Measurements from ENCODE around the gene MMP24. TPM values are rescaled to one million over a fixed set of nuclear protein-coding genes. Genes with fewer than 3 reads are reported as not detected.
"Not testable (repeated sequence)": the region's sequence is repeated elsewhere in the genome, so short reads cannot be mapped to it uniquely, and the experiment has no call there.

The MMP24 gene
- total RNA-seq, 2 experiments from 2014 or later = not detected

DNA sequence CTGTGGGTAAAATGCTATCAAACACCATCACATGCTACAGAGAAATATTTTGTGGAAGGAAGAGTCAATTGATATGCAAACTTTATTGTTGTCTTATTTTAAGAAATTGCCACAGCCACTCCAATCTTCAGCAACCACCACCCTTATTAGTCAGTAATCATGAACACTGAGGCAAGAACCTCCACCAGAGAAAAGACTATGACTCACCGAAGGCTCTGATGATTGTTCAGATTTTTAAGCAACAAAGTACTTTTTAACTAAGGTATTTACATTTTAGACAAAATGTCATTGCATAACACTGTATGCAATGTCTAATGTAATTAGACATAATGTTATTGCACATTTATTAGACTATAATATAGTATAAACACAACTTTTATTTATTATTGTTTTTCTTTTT, 26.2 kb upstream of the MMP24 start:
- H3K4me3 Mint-ChIP-seq = no peak overlapping the region
- no peaks in the 10 kb centered on the region for H3K27me3 Mint-ChIP-seq
- H3K27ac Mint-ChIP-seq = no peak overlapping the region
- DNase-seq = no peak
- peaks cover 22% of the 10 kb centered on the region for H3K36me3 Mint-ChIP-seq
- peaks cover 18% of the 10 kb centered on the region for H3K9me3 Mint-ChIP-seq
- H3K4me1 Mint-ChIP-seq = no peaks in the 10 kb centered on the region

DNA sequence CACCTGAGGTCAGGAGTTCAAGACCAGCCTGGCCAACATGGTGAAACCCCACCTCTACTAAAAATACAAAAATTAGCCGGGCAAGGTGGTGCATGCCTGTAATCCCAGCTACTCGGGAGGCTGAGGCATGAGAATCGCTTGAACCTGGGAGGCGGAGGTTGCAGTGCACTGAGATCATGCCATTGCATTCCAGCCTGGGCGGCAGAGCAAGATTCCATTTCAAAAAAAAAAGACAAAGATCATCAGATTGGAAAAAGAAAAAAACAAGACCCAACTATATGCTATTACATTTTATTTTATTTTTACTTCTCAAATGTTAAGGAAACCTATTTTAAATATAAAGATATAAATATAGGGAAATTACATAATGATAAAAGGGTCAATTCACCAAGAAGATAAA, 25.0 kb upstream of the MMP24 start:
- H3K36me3 Mint-ChIP-seq = peaks cover 20% of the 10 kb centered on the region
- not testable (repeated sequence) for H3K4me3 Mint-ChIP-seq, DNase-seq, H3K27ac Mint-ChIP-seq, H3K4me1 Mint-ChIP-seq, H3K27me3 Mint-ChIP-seq
- peaks cover 16% of the 10 kb centered on the region for H3K9me3 Mint-ChIP-seq

DNA sequence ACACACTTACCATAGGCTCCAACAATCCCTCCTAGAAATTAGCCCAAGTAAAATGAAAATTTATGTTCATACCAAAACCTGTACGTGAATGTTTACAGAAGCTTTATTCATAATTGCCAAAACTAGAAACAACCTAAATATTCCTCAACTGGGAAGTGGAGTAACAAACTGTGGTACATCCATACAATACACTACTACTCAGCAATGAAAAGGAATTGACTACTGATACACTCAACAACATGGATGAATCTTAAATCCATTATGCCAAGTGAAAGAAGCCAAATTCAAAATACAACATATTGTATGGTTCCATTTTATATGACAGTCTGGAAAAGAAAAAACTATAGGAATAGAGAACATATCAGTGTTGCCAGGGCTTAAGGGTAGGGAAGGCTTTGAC, 19.7 kb upstream of the MMP24 start:
- Mint-ChIP-seq H3K4me3 (no peak overlapping the region), H3K9me3 (no peaks in the 10 kb centered on the region), H3K27me3 (no peaks in the 10 kb centered on the region), H3K36me3 (no peaks in the 10 kb centered on the region), H3K27ac (no peak overlapping the region), H3K4me1 (no peaks in the 10 kb centered on the region)
- DNase-seq = no peak

DNA sequence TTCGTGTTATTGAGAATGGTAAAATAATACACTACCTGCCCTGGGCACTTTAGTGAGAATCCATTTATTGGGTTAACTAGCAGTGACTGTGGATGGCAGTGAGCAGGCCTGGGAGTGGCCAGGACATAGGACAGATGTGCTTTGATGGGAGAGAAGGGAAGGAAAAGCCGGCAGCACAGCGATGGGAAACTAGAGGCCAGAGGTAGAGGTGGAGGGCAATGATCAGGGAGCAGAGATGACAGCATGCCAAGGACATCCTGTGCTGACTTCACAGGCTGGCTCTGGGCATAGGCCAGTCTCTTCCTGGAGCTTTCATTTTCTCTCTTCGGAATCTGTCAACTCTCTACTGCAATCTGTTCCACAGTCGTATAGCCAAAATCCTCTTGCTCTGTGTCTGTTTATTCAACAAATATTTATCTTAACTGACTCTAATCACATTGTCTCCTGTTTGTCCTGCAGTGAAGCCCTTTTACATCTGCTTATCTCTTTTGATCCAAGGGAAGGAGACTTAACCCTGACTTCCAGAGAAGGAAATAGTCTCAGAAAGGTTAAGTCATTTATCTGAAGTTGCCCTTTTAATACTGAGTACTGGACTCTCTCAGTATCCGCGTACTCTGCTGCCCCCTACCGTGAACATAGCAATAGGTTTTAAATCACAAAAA, 18.4 kb upstream of the MMP24 start:
- H3K4me1 Mint-ChIP-seq = no peaks in the 10 kb centered on the region
- no peak overlapping the region for H3K27ac Mint-ChIP-seq
- H3K4me3 Mint-ChIP-seq = no peak overlapping the region
- no peaks in the 10 kb centered on the region for H3K27me3 Mint-ChIP-seq
- H3K36me3 Mint-ChIP-seq = no peaks in the 10 kb centered on the region
- DNase-seq = peak; percentile 73
- H3K9me3 Mint-ChIP-seq = no peaks in the 10 kb centered on the region

DNA sequence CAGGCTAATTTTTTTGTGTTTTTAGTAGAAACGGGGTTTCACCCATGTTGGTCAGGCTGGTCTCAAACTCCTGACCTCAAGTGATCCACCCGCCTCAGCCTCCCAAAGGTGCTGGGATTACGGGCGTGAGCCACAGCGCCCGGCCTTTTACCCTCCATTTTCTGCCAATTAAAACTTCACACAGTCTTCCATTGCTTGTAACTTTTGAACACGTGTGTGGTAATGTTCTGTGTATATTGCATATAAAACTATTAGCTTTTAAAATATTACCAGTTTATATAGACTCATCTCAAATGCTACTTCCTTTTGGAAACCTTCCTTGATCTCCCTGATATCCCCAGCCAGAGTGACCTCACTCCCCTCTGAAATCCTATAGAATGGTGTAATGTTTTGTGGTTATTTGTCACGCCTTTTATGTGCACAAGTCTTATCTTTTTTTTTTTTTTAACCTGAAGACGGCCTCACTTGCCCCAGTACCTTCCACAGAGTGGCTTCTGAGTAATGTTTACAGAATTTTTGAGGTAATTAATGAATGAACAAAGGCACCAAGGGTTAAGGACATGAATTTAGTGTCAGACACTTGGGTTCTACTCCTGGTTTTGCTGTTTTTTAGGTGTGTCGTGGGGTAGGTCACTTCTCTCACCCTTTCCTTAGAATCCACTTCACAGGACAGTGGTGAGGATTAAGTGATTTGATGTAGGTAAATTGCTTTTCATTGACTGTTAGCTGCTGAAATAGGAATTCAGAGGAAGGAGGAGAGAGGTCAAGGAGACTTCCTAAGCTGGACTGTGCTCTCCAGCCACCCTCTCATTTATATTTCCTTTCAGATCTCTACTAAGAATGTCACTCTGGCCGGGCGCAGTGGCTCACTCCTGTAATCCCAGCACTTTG, 11.2 kb upstream of the MMP24 start:
- DNase-seq = no peak
- Mint-ChIP-seq H3K4me3 (no peak overlapping the region), H3K27me3 (no peaks in the 10 kb centered on the region), H3K36me3 (no peaks in the 10 kb centered on the region), H3K4me1 (no peaks in the 10 kb centered on the region), H3K9me3 (no peaks in the 10 kb centered on the region), H3K27ac (no peak overlapping the region)

DNA sequence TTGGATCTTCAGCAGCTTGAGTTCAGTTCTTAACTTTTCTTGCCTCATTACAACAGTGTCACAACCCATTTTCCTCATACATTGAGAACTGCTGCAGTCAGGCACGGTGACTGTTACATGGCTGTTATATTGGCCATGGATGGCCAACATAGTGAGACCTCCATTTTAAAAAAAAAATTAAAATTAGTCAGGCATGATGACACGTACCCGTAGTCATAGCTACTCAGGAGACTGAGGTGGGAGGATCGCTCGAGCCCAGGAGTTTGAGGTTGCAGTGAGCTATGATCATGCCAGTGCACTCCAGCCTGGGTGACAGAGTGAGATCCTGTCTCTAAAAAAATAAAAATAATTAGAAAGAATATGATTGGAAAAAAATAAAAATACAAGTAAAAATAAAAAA, 9.9 kb upstream of the MMP24 start:
- no peaks in the 10 kb centered on the region for H3K4me1 Mint-ChIP-seq
- H3K27ac Mint-ChIP-seq = no peak overlapping the region
- H3K4me3 Mint-ChIP-seq = no peak overlapping the region
- no peaks in the 10 kb centered on the region for H3K27me3 Mint-ChIP-seq
- no peak for DNase-seq
- no peaks in the 10 kb centered on the region for H3K36me3 Mint-ChIP-seq
- no peaks in the 10 kb centered on the region for H3K9me3 Mint-ChIP-seq

DNA sequence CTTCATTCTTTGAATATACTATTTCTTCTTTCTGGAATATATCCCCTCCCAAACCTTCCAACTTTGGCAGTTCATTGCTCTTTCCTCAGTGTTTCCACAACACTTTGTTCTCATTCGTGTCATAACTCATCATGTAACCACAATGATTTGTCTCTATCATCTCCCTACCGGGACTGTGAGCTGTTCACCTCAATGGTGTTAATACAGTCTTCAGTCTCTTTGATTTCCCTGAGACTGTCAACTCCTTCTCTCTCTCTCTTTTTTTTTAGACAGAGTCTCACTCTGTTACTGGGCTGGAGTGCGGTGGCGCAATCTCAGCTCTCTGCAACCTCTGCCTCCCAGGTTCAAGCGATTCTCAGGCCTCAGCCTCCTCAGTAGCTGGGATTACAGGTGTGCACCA, 2.5 kb upstream of the MMP24 start:
- Mint-ChIP-seq H3K27ac (no peak overlapping the region), H3K9me3 (no peaks in the 10 kb centered on the region), H3K27me3 (peaks cover 32% of the 10 kb centered on the region), H3K36me3 (peaks cover 5% of the 10 kb centered on the region), H3K4me3 (no peak overlapping the region), H3K4me1 (peaks cover 3% of the 10 kb centered on the region)
- no peak for DNase-seq

DNA sequence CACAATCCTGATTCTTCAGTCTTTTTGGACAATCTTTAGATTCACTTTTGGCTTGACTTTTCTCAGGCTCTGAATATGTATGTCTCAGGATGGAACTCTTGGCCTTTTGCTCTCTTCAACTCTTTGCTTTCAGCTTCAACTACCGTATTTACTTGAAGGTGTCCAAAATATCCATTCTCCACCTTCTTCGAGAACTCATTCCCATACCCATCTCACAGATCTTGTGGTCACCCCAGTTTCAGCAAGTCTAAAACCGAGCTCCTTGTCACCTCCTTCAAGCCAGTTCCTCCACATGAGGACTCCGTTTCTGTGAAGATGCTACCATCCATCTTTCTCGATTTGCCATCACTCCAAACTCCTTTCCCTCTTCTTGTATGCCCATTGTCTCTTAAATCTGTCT, 2.0 kb upstream of the MMP24 start:
- H3K9me3 Mint-ChIP-seq = no peaks in the 10 kb centered on the region
- H3K4me1 Mint-ChIP-seq = peaks cover 3% of the 10 kb centered on the region
- peaks cover 5% of the 10 kb centered on the region for H3K36me3 Mint-ChIP-seq
- DNase-seq = no peak
- no peak overlapping the region for H3K4me3 Mint-ChIP-seq
- peaks cover 38% of the 10 kb centered on the region for H3K27me3 Mint-ChIP-seq
- no peak overlapping the region for H3K27ac Mint-ChIP-seq

DNA sequence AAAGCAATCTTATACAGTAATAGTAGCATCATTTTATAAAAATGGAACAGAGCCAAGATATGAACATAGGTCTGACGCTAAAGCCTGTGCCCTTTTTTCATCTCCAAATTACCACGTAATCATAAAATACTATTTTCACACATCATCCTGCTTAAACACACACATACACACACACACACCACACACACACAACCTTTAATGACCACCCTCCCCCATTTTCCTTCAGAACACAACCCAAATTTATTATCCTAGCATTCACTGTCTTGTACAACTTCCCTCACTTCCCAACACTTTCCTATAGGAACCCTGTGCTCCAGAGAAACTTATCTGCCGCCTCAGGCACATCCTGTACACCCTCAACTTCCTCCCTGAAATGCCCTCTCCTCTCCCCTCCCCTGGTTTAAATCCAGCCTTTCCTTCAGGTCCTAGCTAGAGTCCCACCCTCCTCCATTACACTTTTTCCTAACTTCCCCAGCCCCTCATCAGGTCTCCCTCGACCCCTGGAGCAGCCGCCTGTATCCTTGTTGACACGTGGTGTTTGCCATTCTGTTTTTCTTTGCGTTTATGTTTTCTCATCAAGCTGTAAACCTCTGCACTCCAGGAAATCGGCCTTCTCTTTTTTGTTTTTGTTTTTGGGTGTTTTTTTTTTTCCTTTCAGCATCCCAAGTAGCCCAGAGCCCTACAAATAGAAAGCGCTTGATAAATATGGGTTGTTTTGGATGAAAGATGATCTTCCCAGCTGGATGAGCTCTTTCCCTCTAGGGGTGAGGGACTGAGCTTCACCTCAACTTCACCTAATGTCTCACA, 968 bp upstream of the MMP24 start:
- peaks cover 3% of the 10 kb centered on the region for H3K4me1 Mint-ChIP-seq
- H3K9me3 Mint-ChIP-seq = no peaks in the 10 kb centered on the region
- no peak for DNase-seq
- H3K4me3 Mint-ChIP-seq = peak overlapping the region; percentile 62
- H3K27me3 Mint-ChIP-seq = peaks cover 38% of the 10 kb centered on the region
- peaks cover 6% of the 10 kb centered on the region for H3K36me3 Mint-ChIP-seq
- H3K27ac Mint-ChIP-seq = no peak overlapping the region

DNA sequence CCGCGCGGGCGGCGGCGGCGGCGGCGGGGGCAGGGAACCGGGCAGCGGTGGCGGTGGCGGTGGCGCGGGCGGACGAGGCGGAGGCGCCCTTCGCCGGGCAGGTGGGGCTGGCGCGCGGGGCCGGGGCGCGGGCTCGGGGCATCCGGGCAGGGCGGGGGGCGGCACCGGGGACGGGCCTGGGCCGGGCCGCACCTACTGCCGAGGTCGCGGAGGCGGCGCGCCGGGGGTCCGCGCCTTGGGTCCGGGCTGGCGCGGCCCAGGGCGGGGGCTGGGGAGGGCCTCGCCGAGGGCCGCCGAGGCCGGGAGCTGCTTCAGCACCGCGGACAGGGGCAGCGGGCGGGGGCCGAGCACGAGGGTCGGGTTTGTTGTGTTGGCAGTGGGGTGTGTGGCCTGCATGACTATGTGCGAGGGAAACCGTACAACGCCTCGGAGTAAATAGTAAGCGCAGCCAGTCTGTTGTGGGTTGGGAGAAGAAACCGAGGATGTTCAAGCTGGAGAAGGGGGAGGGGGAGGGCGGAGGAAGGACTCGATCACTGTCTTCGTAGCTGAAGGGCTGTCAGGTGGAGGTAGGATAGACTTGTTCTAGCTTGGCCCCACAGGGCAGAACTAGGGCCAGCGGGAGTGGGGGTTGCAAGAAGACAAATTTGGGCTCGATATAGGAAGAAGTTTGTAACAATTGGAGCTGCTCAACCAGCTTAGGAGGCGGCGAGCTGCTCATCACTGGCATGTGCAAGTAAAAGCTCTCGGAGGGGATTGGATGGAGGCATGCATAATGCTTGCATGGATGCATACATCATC, 593 bp downstream of the MMP24 start:
- H3K4me3 Mint-ChIP-seq = peak overlapping the region; percentile 61
- peaks cover 38% of the 10 kb centered on the region for H3K27me3 Mint-ChIP-seq
- H3K27ac Mint-ChIP-seq = no peak overlapping the region
- no peaks in the 10 kb centered on the region for H3K9me3 Mint-ChIP-seq
- DNase-seq = peak; percentile 57
- peaks cover 12% of the 10 kb centered on the region for H3K36me3 Mint-ChIP-seq
- H3K4me1 Mint-ChIP-seq = peaks cover 3% of the 10 kb centered on the region

DNA sequence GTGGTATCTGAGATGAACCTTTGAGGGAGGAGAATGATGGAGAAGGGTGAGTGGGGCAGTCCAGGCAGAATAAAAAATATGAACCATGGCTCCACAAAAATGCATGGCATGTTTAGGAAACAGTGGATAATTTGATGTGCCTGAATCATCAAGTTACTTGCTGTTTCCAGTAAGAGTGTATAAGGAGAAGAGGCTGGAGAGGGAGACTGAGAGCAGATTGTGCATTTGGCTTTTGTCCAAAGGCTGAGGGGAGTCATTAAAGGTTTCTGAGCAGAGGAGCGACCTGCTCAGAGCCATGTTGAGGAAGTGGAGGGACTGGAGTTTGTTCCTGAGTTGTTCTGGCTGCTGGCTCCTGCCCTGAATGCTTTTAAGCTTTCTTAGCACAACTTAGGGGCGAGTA, 6.1 kb downstream of the MMP24 start:
- H3K4me3 Mint-ChIP-seq = no peak overlapping the region
- H3K27ac Mint-ChIP-seq = no peak overlapping the region
- peaks cover 23% of the 10 kb centered on the region for H3K36me3 Mint-ChIP-seq

DNA sequence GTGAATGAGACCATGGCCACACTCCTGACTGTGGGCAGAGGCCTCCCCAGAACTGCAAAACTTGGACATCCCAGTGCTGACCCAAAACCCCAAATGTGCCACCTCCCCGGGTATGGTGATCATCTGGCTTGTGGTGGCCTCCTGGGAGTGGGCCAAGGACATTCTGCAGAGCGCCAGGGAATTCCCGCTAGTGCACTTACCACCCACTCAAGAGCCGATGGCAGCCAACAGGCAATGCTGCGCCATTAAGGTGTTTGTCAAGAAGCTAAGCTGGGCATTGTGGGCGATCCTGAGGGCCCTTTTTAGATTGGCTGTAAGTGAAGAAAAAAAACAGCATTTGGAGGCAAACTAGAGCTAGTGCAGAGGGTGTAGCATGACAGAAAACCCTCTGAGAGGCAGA, 9.4 kb downstream of the MMP24 start:
- Mint-ChIP-seq H3K27ac (no peak overlapping the region), H3K27me3 (no peaks in the 10 kb centered on the region), H3K4me3 (no peak overlapping the region), H3K9me3 (no peaks in the 10 kb centered on the region), H3K4me1 (no peaks in the 10 kb centered on the region), H3K36me3 (peaks cover 19% of the 10 kb centered on the region)
- no peak for DNase-seq

More for the DNA sequence above, 6.1 kb downstream of the MMP24 start:
- no peaks in the 10 kb centered on the region for H3K9me3 Mint-ChIP-seq
- no peak for DNase-seq
- no peaks in the 10 kb centered on the region for H3K4me1 Mint-ChIP-seq
- H3K27me3 Mint-ChIP-seq = peaks cover 19% of the 10 kb centered on the region

DNA sequence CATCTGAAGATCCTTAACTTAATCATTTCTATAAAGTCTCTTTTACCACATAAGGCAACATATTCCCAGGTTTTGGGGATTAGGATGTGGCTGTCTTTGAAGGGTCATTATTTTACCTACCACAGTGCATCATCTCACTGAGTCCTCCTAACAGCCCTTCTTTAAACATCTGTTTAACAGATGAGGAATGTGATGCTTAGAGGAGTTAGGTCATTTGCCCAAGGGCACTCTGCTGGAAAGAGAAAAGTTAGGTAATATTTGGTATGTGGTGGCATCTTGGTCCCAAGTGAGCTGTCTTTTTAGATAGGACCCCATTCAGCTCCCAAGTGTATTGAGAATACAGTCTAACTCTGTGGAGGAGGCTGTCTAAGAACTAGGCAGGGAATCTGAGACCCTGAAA, 11.0 kb downstream of the MMP24 start:
- Mint-ChIP-seq H3K9me3 (no peaks in the 10 kb centered on the region), H3K4me3 (no peak overlapping the region), H3K4me1 (no peaks in the 10 kb centered on the region), H3K27ac (no peak overlapping the region), H3K27me3 (no peaks in the 10 kb centered on the region), H3K36me3 (peaks cover 14% of the 10 kb centered on the region)
- no peak for DNase-seq

DNA sequence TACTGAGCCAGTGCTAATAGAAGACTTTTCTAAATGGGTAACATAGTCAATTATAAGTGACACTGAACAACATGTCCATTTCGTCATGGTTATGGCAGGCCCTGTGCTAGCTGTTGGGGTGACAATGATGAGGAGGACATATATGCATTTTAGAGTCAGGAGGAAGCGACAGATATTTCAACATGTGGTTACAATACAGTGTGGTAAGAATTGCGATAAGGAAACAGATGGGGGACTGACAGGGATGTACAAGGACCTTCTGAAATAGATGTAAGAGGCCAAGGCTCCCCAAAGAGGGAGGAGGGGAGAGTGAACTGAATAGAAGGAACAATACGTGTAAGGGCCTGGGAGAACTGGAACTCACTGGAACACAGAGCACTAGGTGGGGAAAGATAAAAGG, 11.7 kb downstream of the MMP24 start:
- H3K27me3 Mint-ChIP-seq = no peaks in the 10 kb centered on the region
- H3K36me3 Mint-ChIP-seq = peaks cover 13% of the 10 kb centered on the region

More for the DNA sequence above, 11.7 kb downstream of the MMP24 start:
- H3K27ac Mint-ChIP-seq = no peak overlapping the region
- H3K4me1 Mint-ChIP-seq = no peaks in the 10 kb centered on the region
- no peak for DNase-seq
- no peak overlapping the region for H3K4me3 Mint-ChIP-seq
- no peaks in the 10 kb centered on the region for H3K9me3 Mint-ChIP-seq

Data from activated naive CD8-positive, alpha-beta T cell treated with anti-CD3 and anti-CD28 coated beads for 36 hours (primary cell).